ENCODE results near the gene POLR2E.
A peak's percentile ranks its signal among the peaks of the same experiment; 100 is the strongest.

POLR2E gene

GRCh38 chr19:1097810-1098176, 2.6 kb upstream of the POLR2E start:
- peaks cover 24% of the 10 kb centered on the region for H3K79me2 ChIP-seq (ENCODE audit: insufficient read depth, low read length)
- no peaks in the 10 kb centered on the region for H3K27me3 ChIP-seq (ENCODE audit: insufficient read depth, low read length, poor library complexity, severe bottlenecking)
- no peaks in the 10 kb centered on the region for H3K36me3 ChIP-seq (ENCODE audit: insufficient read depth, low read length)
- no peak for TF ChIP-seq CTCF (conservative IDR thresholded peaks at IDR 0.05; ENCODE audit: low read length)
- TF ChIP-seq EZH2phosphoT487 (IDR thresholded peaks at IDR 0.05; ENCODE audit: borderline replicate concordance): no peak
- no peak overlapping the region for H2AFZ ChIP-seq (ENCODE audit: low read length)
- no peaks in the 10 kb centered on the region for H3K9me2 ChIP-seq (replicated peaks; ENCODE audit: low read depth, low read length)
- H3K4me3 ChIP-seq (ENCODE audit: low read length, poor library complexity, severe bottlenecking): no peak overlapping the region
- H4K20me1 ChIP-seq (ENCODE audit: insufficient read depth, low read length, poor library complexity, severe bottlenecking): peaks cover 22% of the 10 kb centered on the region
- peaks cover 30% of the 10 kb centered on the region for H3K4me1 ChIP-seq (ENCODE audit: insufficient read depth, low read length, poor library complexity, severe bottlenecking)
- H3K9me3 ChIP-seq (ENCODE audit: insufficient read depth, low read depth, low read length): no peaks in the 10 kb centered on the region
- H3F3A ChIP-seq (ENCODE audit: low read depth): no peaks in the 10 kb centered on the region
- no peak overlapping the region for H3K9ac ChIP-seq (ENCODE audit: low read depth, low read length, poor library complexity, severe bottlenecking)
- no peak overlapping the region for H3K4me2 ChIP-seq (ENCODE audit: low read depth, low read length, poor library complexity, severe bottlenecking)

- H3K4me1 ChIP-seq (ENCODE audit: insufficient read depth, low read length, poor library complexity, severe bottlenecking): peaks cover 22% of the 10 kb centered on the region
- no peaks in the 10 kb centered on the region for H3K27me3 ChIP-seq (ENCODE audit: insufficient read depth, low read length, poor library complexity, severe bottlenecking)
- no peaks in the 10 kb centered on the region for H3F3A ChIP-seq (ENCODE audit: low read depth)
- TF ChIP-seq CTCF (conservative IDR thresholded peaks at IDR 0.05; ENCODE audit: low read length): no peak
- TF ChIP-seq EZH2phosphoT487 (IDR thresholded peaks at IDR 0.05; ENCODE audit: borderline replicate concordance): no peak
- peaks cover 17% of the 10 kb centered on the region; the same call in 1 of the 2 replicates for H3K36me3 ChIP-seq (ENCODE audit: insufficient read depth, low read length)
- H2AFZ ChIP-seq (ENCODE audit: low read length): no peak overlapping the region
- H4K20me1 ChIP-seq (ENCODE audit: insufficient read depth, low read length, poor library complexity, severe bottlenecking): peaks cover 22% of the 10 kb centered on the region
- peak overlapping the region; percentile 99 for H3K4me3 ChIP-seq (ENCODE audit: low read length, poor library complexity, severe bottlenecking)
- H3K9ac ChIP-seq (ENCODE audit: low read depth, low read length, poor library complexity, severe bottlenecking): peak overlapping the region; percentile 91
- H3K9me2 ChIP-seq (replicated peaks; ENCODE audit: low read depth, low read length): no peaks in the 10 kb centered on the region
- H3K4me2 ChIP-seq (ENCODE audit: low read depth, low read length, poor library complexity, severe bottlenecking): peak overlapping the region; percentile 100
- H3K9me3 ChIP-seq (ENCODE audit: insufficient read depth, low read depth, low read length): no peaks in the 10 kb centered on the region
- H3K79me2 ChIP-seq (ENCODE audit: insufficient read depth, low read length): peaks cover 38% of the 10 kb centered on the region
Measured at GRCh38 chr19:1094655-1094977, 559 bp downstream of the POLR2E start.

GRCh38 chr19:1093811-1094553, 1.2 kb downstream of the POLR2E start:
- Histone ChIP-seq H4K20me1 (ENCODE audit: insufficient read depth, low read length, poor library complexity, severe bottlenecking) (peaks cover 22% of the 10 kb centered on the region), H3F3A (ENCODE audit: low read depth) (no peaks in the 10 kb centered on the region), H2AFZ (ENCODE audit: low read length) (no peak overlapping the region), H3K27me3 (ENCODE audit: insufficient read depth, low read length, poor library complexity, severe bottlenecking) (no peaks in the 10 kb centered on the region), H3K4me3 (ENCODE audit: low read length, poor library complexity, severe bottlenecking) (peak overlapping the region; percentile 99), H3K9me2 (replicated peaks; ENCODE audit: low read depth, low read length) (no peaks in the 10 kb centered on the region), H3K36me3 (ENCODE audit: insufficient read depth, low read length) (peaks cover 23% of the 10 kb centered on the region; the same call in 1 of the 2 replicates), H3K4me1 (ENCODE audit: insufficient read depth, low read length, poor library complexity, severe bottlenecking) (peaks cover 22% of the 10 kb centered on the region), H3K79me2 (ENCODE audit: insufficient read depth, low read length) (peaks cover 38% of the 10 kb centered on the region), H3K9me3 (ENCODE audit: insufficient read depth, low read depth, low read length) (no peaks in the 10 kb centered on the region), H3K9ac (ENCODE audit: low read depth, low read length, poor library complexity, severe bottlenecking) (peak overlapping the region; percentile 91), H3K4me2 (ENCODE audit: low read depth, low read length, poor library complexity, severe bottlenecking) (peak overlapping the region; percentile 100)
- TF ChIP-seq CTCF (conservative IDR thresholded peaks at IDR 0.05; ENCODE audit: low read length): no peak

All from Loucy (cell line).